GM10266 (cell line): ENCODE measurements around the gene BUB1B.

Experiments
- DNase-seq: peaks from one replicate; pipeline ENCODE4 v3.0.0; 2012; ENCODE audit errors: extremely low spot score
- CTCF ChIP-seq: IDR thresholded peaks from 2 replicates; pipeline ENCODE4 v1.5.1; 2012; ENCODE audit warnings: mild to moderate bottlenecking, low read depth; ENCODE audit not compliant: control insufficient read depth, insufficient read depth; ENCODE audit errors: missing control alignments

Gene BUB1B

GRCh38 chr15:40217166-40217824 is 56.4 kb downstream of the BUB1B start:
- TF ChIP-seq CTCF = peak; percentile 74
- peak; percentile 58 for DNase-seq

DNA sequence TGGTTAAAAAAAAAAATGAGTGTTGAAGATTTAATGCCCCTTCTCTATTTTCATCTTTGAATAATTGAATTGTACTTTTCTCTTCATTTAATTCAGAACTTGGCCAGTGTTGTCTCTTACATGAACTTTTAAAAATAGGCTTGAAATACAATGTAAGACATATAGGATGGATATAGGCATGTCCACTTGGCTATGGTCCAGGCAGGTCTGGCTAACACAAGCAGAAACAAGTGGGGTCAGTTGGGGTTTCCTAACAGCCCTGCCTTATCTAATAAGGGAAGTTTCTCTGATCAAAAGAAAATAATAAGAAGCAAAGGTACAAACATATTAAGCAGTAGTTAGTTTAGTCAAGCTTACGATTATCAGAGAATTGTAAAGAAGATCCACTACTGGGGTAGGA is 58.9 kb downstream of the BUB1B start:
- DNase-seq = no peak
- TF ChIP-seq CTCF = no peak

GRCh38 chr15:40222131-40222530 is 61.3 kb downstream of the BUB1B start:
- no peak for TF ChIP-seq CTCF

DNA sequence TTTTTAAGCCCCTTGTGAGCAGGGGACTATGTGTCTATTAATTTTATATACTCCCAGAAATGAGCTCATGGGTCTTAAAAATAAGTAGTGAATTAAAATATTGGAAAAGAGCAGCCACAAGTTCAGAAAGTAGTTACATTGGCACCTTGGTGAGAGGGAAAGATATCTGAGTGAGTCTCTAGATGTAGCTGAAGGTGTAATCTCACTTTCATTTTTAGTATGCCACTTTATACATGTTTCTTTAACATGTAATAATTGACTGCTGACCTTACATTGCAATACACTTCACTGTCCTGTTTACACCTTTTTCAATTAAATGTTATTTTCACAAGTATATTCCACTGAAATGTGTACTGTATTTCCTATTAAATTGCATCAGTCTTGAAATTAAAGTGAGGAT is 65.9 kb downstream of the BUB1B start:
- no peak for TF ChIP-seq CTCF
- peak; percentile 35 for DNase-seq

More at GRCh38 chr15:40222131-40222530, 61.3 kb downstream of the BUB1B start:
- DNase-seq = no peak

DNA sequence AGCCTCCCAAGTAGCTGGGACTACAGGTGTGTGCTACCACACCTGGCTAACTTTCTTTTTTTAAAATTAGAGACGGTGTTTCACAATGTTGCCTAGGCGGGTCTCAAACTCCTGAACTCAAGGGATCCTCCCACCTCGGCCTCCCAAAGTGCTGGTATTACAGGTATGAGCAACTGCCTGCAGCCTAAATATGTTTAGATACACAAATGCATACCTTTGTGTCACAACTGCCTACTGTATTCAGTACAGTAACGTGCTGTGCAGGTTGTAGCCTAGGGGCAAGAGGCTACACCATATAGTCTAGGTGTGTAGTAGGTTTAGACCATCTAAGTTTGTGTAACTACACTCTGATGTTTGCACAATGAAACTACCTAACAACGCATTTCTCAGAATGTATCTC is 68.4 kb downstream of the BUB1B start:
- TF ChIP-seq CTCF = no peak
- DNase-seq = no peak

- no peak for DNase-seq
- TF ChIP-seq CTCF = no peak
Observed at GRCh38 chr15:40229956-40230355, 69.1 kb downstream of the BUB1B start.

GRCh38 chr15:40232625-40233070 is 71.8 kb downstream of the BUB1B start:
- no peak for DNase-seq

More at GRCh38 chr15:40232625-40233070, 71.8 kb downstream of the BUB1B start:
- TF ChIP-seq CTCF = no peak
